Measurements from ENCODE around the gene FHIP1A. TPM values are rescaled to one million over a fixed set of nuclear protein-coding genes. Genes with fewer than 3 reads are reported as not detected.
"Not testable (repeated sequence)": the region's sequence is repeated elsewhere in the genome, so short reads cannot be mapped to it uniquely, and the experiment has no call there.

Gene FHIP1A
- total and polyA plus RNA-seq, 2 of the 13 experiments (the other 11 are each of a cell fraction or from before 2014, with no cell fraction given): 4.1 to 6.2 TPM

DNA sequence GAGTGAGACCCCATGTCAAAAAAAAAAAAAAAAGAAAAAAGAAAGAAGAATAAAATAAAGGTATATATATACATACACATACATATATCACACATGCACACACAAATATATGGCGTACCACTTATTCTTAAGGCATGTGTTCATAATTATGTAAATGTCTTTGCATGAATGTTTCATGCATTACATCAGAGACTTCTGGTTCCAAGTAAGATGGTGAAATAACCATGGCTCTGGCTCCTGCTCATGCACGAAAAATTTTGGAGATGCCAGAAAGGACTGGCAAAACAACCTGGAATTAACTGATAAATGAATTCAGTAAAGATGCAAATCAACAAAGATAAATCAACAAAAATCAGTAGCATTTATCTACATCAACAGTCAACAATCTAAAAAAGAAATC lies 19.7 kb upstream of the FHIP1A start:
- CTCF ChIA-PET (ENCODE audit: low intra/inter-chr PET ratio, low total read pairs): no interaction called here

DNA sequence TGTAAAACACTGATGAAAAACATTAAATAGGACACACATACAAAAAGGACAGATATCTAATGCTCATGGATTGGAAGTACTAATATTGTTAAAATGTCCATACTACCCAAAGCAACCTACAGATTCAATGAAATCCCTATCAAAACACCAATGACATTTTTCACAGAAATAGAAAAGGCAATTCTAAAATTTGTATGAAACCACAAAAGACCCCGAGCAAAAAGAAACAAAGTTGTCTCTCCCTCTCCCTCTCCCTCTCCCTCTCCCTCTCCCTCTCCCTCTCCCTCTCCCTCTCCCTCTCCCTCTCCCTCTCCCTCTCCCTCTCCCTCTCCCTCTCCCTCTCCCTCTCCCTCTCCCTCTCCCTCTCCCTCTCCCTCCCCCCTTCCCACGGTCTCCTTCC lies 19.2 kb upstream of the FHIP1A start:
- H4K20me1 ChIP-seq (ENCODE audit: insufficient read depth, low read length); POLR2A ChIA-PET; H3K9me3 ChIP-seq (ENCODE audit: low read length); H2AFZ ChIP-seq (ENCODE audit: low read length); intact Hi-C loops (cut with micrococcal nuclease; ENCODE audit: unreplicated experiment); H3K27ac ChIP-seq (ENCODE audit: extremely low read length, insufficient read depth, low read length); H3K36me3 ChIP-seq (replicated peaks in 1 of 2; ENCODE audit: control insufficient read depth in 1 of 2, insufficient read depth in 2 of 2, low read length in 2 of 2); ATAC-seq; H3K9ac ChIP-seq (ENCODE audit: insufficient read depth, low read depth, low read length); in situ Hi-C loops (cut with HindIII; ENCODE audit: extremely low pct_ligation_motif_present, low pct_unique_long_range_greater_than_20kb); H3K79me2 ChIP-seq (ENCODE audit: insufficient read depth, low read length); CTCF ChIA-PET (ENCODE audit: low intra/inter-chr PET ratio, low total read pairs); H3K4me2 ChIP-seq (ENCODE audit: low read depth, low read length); H3K27me3 ChIP-seq (ENCODE audit: control insufficient read depth in 1 of 2, insufficient read depth in 2 of 2, low read length in 2 of 2); BruUV-seq (replicated peaks); H3K4me1 ChIP-seq (ENCODE audit: insufficient read depth, low read length); DNase-seq (ENCODE audit: low spot score); FAIRE-seq; H3K4me3 ChIP-seq (replicated peaks in 1 of 3; ENCODE audit: insufficient read depth in 1 of 3, low read depth in 2 of 3, low read length in 3 of 3): not testable (repeated sequence)
- 35% methylated on average over 2 of the region's 2 CpGs for WGBS (ENCODE audit: low lambda C conversion rate)
- TF ChIP-seq HNRNPK (IDR thresholded peaks at IDR 0.05; ENCODE audit: low read depth, low read length, poor library complexity, severe bottlenecking) (peak; percentile 96), PCBP1 (IDR thresholded peaks at IDR 0.05; ENCODE audit: borderline replicate concordance, low read depth, low read length) (peak; percentile 92; the same call in 1 of the 2 replicates)

More for the DNA sequence above, 19.7 kb upstream of the FHIP1A start:
- FAIRE-seq: no peak
- H3K27ac ChIP-seq (ENCODE audit: extremely low read length, insufficient read depth, low read length): no peak overlapping the region
- intact Hi-C loops (cut with micrococcal nuclease; ENCODE audit: unreplicated experiment): no loop called here
- BruUV-seq (replicated peaks): no TSS peak
- no peak overlapping the region for H2AFZ ChIP-seq (ENCODE audit: low read length)
- H4K20me1 ChIP-seq (ENCODE audit: insufficient read depth, low read length): no peaks in the 10 kb centered on the region
- in situ Hi-C loops (cut with HindIII; ENCODE audit: extremely low pct_ligation_motif_present, low pct_unique_long_range_greater_than_20kb): no loop called here
- POLR2A ChIA-PET: no interaction called here
- ATAC-seq: no peak
- no peak overlapping the region for H3K4me3 ChIP-seq (replicated peaks in 1 of 3; ENCODE audit: insufficient read depth in 1 of 3, low read depth in 2 of 3, low read length in 3 of 3)
- H3K4me2 ChIP-seq (ENCODE audit: low read depth, low read length): no peak overlapping the region
- H3K27me3 ChIP-seq (ENCODE audit: control insufficient read depth in 1 of 2, insufficient read depth in 2 of 2, low read length in 2 of 2): no peaks in the 10 kb centered on the region
- DNase-seq (ENCODE audit: low spot score): no peak
- TF ChIP-seq NCOA2 (CRISPR knock-in tag; IDR thresholded peaks at IDR 0.05) (no peak), HOXA7 (CRISPR knock-in tag; IDR thresholded peaks at IDR 0.05) (no peak), GATA4 (IDR thresholded peaks at IDR 0.05; ENCODE audit: borderline replicate concordance, low read depth) (no peak), SKI (IDR thresholded peaks at IDR 0.05; ENCODE audit: partially characterized antibody) (no peak)
- TF ChIP-seq, protein P1, sequence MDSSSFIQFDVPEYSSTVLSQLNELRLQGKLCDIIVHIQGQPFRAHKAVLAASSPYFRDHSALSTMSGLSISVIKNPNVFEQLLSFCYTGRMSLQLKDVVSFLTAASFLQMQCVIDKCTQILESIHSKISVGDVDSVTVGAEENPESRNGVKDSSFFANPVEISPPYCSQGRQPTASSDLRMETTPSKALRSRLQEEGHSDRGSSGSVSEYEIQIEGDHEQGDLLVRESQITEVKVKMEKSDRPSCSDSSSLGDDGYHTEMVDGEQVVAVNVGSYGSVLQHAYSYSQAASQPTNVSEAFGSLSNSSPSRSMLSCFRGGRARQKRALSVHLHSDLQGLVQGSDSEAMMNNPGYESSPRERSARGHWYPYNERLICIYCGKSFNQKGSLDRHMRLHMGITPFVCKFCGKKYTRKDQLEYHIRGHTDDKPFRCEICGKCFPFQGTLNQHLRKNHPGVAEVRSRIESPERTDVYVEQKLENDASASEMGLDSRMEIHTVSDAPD (CRISPR knock-in tag; IDR thresholded peaks at IDR 0.05): no peak
- TF ChIP-seq, protein P2, sequence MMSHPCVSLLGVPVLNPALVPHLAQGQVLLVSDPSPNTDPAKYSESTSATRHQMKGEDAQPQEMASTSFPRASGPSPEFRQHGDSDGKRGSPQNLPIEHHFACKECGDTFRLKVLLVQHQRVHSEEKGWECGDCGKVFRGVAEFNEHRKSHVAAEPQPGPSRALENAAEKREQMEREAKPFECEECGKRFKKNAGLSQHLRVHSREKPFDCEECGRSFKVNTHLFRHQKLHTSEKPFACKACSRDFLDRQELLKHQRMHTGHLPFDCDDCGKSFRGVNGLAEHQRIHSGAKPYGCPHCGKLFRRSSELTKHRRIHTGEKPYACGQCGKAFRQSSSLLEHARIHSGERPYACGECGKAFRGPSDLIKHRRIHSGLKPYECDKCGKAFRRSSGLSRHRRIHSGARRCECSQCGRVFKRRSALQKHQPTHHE (CRISPR knock-in tag; IDR thresholded peaks at IDR 0.05; ENCODE audit: borderline replicate concordance): no peak
- H3K9me3 ChIP-seq (ENCODE audit: low read length): no peaks in the 10 kb centered on the region
- no peaks in the 10 kb centered on the region for H3K79me2 ChIP-seq (ENCODE audit: insufficient read depth, low read length)
- no peak overlapping the region for H3K9ac ChIP-seq (ENCODE audit: insufficient read depth, low read depth, low read length)
- no peaks in the 10 kb centered on the region for H3K36me3 ChIP-seq (replicated peaks in 1 of 2; ENCODE audit: control insufficient read depth in 1 of 2, insufficient read depth in 2 of 2, low read length in 2 of 2)
- WGBS (ENCODE audit: low lambda C conversion rate): 68% methylated on average over 2 of the region's 2 CpGs
- H3K4me1 ChIP-seq (ENCODE audit: insufficient read depth, low read length): no peaks in the 10 kb centered on the region

Data from HepG2 (cell line).